NCI-H146 treated with DMSO at 0.1 percent for 48 hours (cell line): Measurements from ENCODE around the gene DNAH3.
"Not testable (repeated sequence)": the region's sequence is repeated elsewhere in the genome, so short reads cannot be mapped to it uniquely, and the experiment has no call there.

Source experiments
- DNase-seq: peaks from one replicate; lab custom pipeline; 2025; ENCODE audit not compliant: unreplicated experiment; lab: John Stamatoyannopoulos, UW

Gene DNAH3

DNA sequence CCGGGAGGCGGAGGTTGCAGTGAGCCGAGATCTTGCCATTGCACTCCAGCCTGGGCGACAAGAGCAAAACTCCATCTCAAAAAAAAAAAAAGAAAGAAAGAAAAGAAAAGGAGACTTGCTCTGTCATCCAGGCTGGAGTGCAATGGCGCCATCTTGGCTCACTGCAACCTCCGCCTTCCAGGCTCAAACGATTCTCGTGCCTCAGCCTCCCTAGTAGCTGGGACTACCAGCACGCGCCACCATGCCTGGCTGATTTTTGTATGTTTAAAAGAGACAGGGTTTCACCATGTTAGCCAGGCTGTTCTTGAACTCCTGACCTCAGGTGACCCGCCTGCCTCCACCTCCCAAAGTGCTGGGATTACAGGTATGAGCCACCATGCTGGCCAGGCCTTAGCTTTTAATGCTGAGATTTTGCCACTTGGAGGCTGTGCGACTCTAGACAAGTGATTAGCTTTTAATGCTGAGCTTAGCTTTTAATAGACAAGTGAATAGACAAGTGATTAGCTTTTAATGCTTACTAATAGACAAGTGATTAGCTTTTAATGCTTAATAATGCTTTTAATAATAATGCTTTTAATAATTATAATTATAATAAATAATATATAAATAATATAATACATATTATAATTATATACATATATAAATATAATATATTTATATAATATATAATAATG is 17.4 kb upstream of the DNAH3 start:
- DNase-seq: no peak

GRCh38 chr16:21167360-21167759 is 16.7 kb upstream of the DNAH3 start:
- no peak for DNase-seq

DNA sequence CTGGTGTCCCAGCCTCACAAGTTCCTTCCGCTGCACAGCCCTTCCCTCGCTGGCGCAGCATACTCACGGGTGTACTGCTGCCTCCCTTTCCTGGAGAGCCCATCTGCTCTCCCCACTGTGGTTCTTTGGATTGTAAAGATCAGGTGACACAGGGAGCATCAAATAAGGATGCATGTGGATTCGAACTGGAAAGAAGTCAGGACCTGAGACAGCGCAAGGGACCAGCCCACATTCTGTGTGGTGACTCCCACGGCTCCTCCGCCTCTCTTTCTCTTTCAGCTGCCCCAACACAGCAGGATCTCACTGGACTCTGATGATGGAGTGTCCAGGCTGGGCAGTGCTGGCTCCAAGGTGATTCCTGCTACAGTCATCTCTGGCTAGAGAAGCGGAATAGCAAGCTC is 15.9 kb upstream of the DNAH3 start:
- no peak for DNase-seq

GRCh38 chr16:21164521-21165168 is 14.0 kb upstream of the DNAH3 start:
- DNase-seq: no peak

DNA sequence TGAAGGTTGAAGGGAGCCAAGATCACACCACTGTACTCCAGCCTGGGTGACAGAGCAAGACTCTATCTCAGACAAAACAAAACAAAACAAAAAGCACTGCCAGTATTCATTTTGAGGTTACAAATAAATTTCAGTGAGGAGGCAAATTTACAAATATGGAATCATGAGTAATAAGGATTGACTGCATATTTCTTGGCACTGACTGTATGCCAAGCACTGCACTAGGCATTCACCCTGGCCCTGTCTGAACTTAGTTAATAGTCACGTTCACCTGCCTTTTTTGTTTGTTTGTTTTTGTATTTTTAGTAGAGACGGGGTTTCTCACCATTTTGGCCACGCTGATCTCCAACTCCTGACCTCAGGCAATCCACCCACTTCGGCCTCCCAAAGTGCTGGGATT is 12.9 kb upstream of the DNAH3 start:
- DNase-seq: no peak

- no peak for DNase-seq
Observed at GRCh38 chr16:21162661-21163151, 12.1 kb upstream of the DNAH3 start.

GRCh38 chr16:21161211-21161610 is 10.6 kb upstream of the DNAH3 start:
- no peak for DNase-seq

DNA sequence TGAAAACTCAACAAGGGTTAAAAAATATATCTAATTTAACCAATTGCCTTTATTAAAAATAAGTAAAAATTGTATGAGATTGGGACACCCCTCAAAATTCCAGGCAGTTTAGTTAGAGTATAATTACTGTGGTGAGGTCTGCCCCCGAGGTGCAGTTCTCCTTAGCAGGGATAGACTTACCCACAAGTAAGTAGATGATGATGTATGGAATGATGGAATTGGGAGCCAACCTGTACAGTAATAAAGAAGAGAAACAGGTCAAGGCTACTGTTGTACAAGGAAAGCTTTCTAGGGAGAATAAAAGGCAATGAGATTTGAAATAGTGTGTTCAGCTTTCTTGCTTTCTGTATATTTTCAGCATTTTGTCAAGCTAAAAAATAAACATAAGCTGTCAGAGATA is 9.6 kb upstream of the DNAH3 start:
- no peak for DNase-seq

DNA sequence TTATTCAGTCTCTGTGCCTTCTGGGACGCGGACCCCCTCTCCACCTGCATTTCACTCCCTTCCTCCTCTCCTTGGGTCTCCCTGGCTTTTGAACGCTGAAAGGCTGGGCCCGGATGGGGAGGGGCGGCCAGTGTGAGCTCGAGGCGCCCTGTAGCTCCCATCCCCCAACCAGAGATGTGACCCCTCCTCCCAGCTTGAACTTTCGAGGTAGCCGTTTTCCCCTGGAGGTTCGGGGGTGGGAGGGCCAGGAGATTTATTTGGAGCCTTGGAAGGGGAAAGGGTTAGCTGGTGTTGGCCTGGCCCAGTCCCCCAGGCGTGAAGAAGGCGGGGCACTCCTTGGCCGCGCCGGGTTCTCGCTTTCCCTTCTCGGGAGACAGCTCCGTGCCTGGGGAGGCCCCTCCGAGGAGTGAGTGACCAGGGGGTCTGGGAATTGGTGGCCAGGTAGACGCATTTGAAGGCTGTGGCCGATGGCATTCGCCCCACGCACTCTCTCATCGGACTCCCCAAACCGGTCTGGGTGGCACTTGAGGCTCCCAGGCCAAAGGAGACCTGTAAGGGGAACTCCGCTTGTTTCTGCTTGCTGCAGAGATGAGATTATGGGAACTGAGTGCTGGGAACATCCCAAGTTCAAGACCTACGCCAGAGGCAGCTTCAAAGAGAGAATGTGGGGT is 8.8 kb upstream of the DNAH3 start:
- DNase-seq: no peak

GRCh38 chr16:21158208-21159110 is 7.8 kb upstream of the DNAH3 start, which contains the start of gene LDAF1:
Gene LDAF1 (plus strand): TSS chr16:21158674. CDS start chr16:21161183, 2,509 bp downstream.
- no peak for DNase-seq

DNA sequence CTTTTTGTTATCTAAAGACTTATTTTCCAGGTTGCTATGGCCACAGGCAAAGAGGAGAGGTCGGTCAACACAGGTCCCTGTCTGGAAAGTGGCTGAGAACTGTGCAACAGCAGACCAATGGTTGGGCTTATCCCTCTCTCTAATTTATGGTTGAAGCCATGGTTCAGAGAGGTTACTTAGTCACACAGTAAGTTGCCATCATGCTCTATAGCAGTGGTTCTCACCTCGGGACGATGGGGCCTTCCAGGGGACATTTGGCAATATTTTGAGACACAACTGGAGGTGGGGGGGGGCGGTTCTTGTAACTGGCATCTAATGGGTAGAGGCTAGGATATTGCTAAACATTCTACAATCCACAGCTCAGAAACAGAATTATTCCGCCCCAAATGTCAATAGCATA is 7.0 kb upstream of the DNAH3 start:
- no peak for DNase-seq

GRCh38 chr16:21156767-21157467 is 6.3 kb upstream of the DNAH3 start:
- peak; percentile 22 for DNase-seq

GRCh38 chr16:21156011-21156410 is 5.4 kb upstream of the DNAH3 start:
- DNase-seq: not testable (repeated sequence)

GRCh38 chr16:21153124-21153729 is 2.6 kb upstream of the DNAH3 start:
- not testable (repeated sequence) for DNase-seq

DNA sequence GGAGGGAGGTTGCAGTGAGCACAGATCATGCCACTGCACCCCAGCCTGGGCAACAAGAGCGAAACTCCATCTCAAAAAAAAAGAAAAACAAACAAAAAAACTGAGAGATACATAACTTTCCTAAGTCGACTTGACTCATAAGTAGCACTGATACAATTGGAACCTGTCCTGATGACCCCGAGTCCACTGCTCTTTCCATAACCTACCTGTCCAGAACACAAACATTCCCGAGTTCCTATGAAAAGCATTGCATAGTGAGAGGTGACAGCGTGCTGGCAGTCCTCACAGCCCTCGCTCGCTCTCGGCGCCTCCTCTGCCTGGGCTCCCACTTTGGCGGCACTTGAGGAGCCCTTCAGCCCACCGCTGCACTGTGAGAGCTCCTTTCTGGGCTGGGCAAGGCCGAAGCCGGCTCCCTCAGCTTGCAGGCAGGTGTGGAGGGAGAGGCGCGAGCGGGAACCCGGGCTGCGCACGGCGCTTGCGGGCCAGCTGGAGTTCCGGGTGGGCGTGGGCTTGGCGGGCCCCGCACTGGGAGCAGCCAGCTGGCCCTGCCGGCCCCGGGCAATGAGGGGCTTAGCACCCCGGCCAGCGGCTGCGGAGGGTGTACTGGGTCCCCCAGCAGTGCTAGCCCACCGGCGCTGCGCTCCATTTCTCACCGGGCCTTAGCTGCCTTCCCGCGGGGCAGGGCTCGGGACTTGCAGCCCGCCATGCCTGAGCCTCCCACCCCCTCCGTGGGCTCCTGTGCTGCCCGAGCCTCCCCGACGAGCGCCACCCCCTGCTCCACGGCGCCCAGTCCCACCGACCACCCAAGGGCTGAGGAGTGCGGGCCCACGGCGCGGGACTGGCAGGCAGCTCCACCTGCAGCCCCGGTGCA is 1.7 kb upstream of the DNAH3 start:
- not testable (repeated sequence) for DNase-seq

GRCh38 chr16:21145738-21146137 is 4.9 kb downstream of the DNAH3 start:
- DNase-seq: no peak

- DNase-seq: no peak
Observed at GRCh38 chr16:21134053-21134452, 16.6 kb downstream of the DNAH3 start.

DNA sequence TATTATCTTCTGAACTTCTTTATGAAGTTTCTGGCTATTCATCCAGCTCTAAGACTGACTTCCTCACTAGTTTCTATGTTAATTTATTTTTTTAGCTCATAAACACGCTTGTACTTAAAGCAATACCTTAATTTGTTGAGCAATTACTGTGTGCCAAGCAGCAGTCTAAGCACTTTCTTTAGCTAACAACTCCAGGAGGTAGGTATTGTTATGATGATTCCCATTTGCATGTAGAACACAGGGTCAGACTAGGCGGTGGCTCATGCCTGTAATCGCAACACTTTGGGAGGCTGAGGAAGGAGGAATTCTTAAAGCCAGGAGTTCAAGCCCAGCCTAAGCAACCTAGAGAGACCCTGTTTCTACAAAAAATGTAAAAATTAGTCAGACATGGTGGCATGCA is 19.8 kb downstream of the DNAH3 start:
- DNase-seq: no peak

DNA sequence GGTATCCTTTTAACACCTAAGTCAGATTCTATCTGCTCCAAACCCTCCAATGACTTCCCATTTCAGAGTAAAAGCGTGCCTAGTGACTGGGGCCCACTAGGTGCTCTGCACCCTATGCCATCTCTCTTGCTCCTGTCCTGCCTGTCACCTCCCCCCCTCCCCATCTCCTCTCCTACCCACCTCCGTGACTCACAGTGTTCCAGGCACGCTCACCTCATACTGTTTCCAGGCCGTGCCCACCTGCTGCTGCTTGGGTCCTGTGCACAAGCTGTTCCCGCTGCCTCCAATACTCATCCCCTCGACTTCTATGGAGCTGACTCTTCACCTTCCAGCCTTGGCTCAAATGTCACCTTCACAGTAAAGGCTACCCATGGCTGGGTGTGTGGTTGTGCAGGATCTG is 21.7 kb downstream of the DNAH3 start:
- DNase-seq: no peak
